K562 (cell line): ENCODE results near the gene GFAP. TPM values are rescaled to one million over a fixed set of nuclear protein-coding genes. Genes with fewer than 3 reads are reported as not detected.

ENCODE experiments used
- ATF6 ChIP-seq: sonication (generic); formaldehyde crosslinking; IDR thresholded peaks from 2 replicates; pipeline ENCODE4 v1.4.0; 2020; ENCODE audit warnings: mild to moderate bottlenecking, missing genetic modification reagents
- CTCF ChIP-seq, 3 experiments: IDR thresholded peaks in 2 of 3; conservative IDR thresholded peaks in 1 of 3; 2 replicates each; pipeline ENCODE4 v1.5.1; 2011 to 2012; ENCODE audit warnings: low read length in 3 of 3, mild to moderate bottlenecking in 3 of 3, control low read depth in 2 of 3, improper control_type of control experiment in 1 of 3, inconsistent platforms in 1 of 3, low read depth in 1 of 3, mixed read lengths in 1 of 3, moderate library complexity in 1 of 3; ENCODE audit not compliant: insufficient read depth in 2 of 3
- DEAF1 ChIP-seq: fragments of 450-650 bp; formaldehyde crosslinking; IDR thresholded peaks from 2 replicates; pipeline ENCODE4 v1.4.0; 2020; ENCODE audit warnings: mild to moderate bottlenecking, moderate library complexity
- MTA1 ChIP-seq: fragments of 450-650 bp; IDR thresholded peaks from 2 replicates; pipeline ENCODE4 v1.6.1; 2017; ENCODE audit warnings: borderline replicate concordance
- RBM25 ChIP-seq: fragments of 200-400 bp; formaldehyde crosslinking; IDR thresholded peaks from 2 replicates; pipeline ENCODE4 v1.6.1; 2018; ENCODE audit warnings: low read length, low read depth, moderate library complexity; ENCODE audit not compliant: severe bottlenecking
- SAFB2 ChIP-seq: fragments of 200-400 bp; formaldehyde crosslinking; IDR thresholded peaks from 2 replicates; pipeline ENCODE4 v1.6.1; 2018; ENCODE audit warnings: borderline replicate concordance, low read length, low read depth, moderate library complexity; ENCODE audit not compliant: severe bottlenecking
- SMARCA5 ChIP-seq: fragments of 450-650 bp; IDR thresholded peaks from 2 replicates; pipeline ENCODE4 v1.6.1; 2016
- SPI1 ChIP-seq: IDR thresholded peaks from 2 replicates; pipeline ENCODE4 v1.6.1; 2011; ENCODE audit warnings: low read depth, low read length, control low read depth, borderline replicate concordance
- STAG1 ChIP-seq: sonication (generic); formaldehyde crosslinking; IDR thresholded peaks from 2 replicates; pipeline ENCODE4 v1.5.0; 2020; ENCODE audit warnings: missing genetic modification reagents, borderline replicate concordance
- STAT5A ChIP-seq: IDR thresholded peaks from 2 replicates; pipeline ENCODE4 v1.6.1; 2012; ENCODE audit warnings: low read length, inconsistent platforms, borderline replicate concordance
- TFAP4 ChIP-seq: sonication (generic); formaldehyde crosslinking; IDR thresholded peaks from 2 replicates; pipeline ENCODE4 v1.8.0; 2022; ENCODE audit warnings: missing genetic modification reagents, mild to moderate bottlenecking, moderate library complexity, borderline replicate concordance
- U2AF1 ChIP-seq: fragments of 200-400 bp; formaldehyde crosslinking; optimal IDR thresholded peaks from 2 replicates; pipeline ENCODE3; 2017; ENCODE audit warnings: mild to moderate bottlenecking, low read depth, low read length, moderate library complexity
- VEZF1 ChIP-seq: fragments of 200-800 bp; sonication (Bioruptor generic); IDR thresholded peaks from 2 replicates; pipeline ENCODE4 v1.6.1; 2017; ENCODE audit warnings: missing genetic modification characterization, missing compliant biosample characterization
- ZNF263 ChIP-seq: sonication (generic); formaldehyde crosslinking; IDR thresholded peaks from 2 replicates; pipeline ENCODE4 v1.8.0; 2022; ENCODE audit warnings: mild to moderate bottlenecking, missing genetic modification reagents, borderline replicate concordance
- ZNF398 ChIP-seq: fragments of 250-450 bp; sonication (Bioruptor Pico); IDR thresholded peaks from 2 replicates; pipeline ENCODE4 v1.8.0; 2021; ENCODE audit warnings: moderate library complexity, mild to moderate bottlenecking, inconsistent platforms
- polyA plus RNA-seq, 8 experiments: library from polyadenylated mRNA; depleted of rRNA in 4 of 8; stranded (reverse) in 5 of 8; unstranded in 3 of 8; fragments of >200 nt; fragmentation: Nextera tagmentation in 2 of 8; fragmentation: Illumina TruSeq in 1 of 8; extraction: Ambion mirVana in 2 of 8; extraction: Trizol in 1 of 8; gene quantifications; 2 replicates each; pipeline versions ENCODE4 v1.2.1 to v1.2.3, GENCODE V29; 2011 to 2014; ENCODE audit warnings: inconsistent platforms in 1 of 8, missing spikeins in 1 of 8
- total RNA-seq, 7 experiments: library from RNA; depleted of rRNA in 6 of 7; stranded (reverse); fragments of >200 nt in 6 of 7; fragmentation: Illumina TruSeq in 2 of 7; extraction: Trizol in 2 of 7; gene quantifications; 2 replicates each; pipeline versions ENCODE4 v1.2.1 to v1.2.3, GENCODE V29; 2011 to 2021; ENCODE audit warnings: low replicate concordance in 1 of 7

The GFAP gene
- total and polyA plus RNA-seq, 9 of the 15 experiments (the other 6 are each of a cell fraction or from before 2014, with no cell fraction given), result 0.07 to 1.4 (median 0.60) TPM; not detected in 1

GRCh38 chr17:44919885-44920564 lies 4.7 kb upstream of the GFAP start (continued):
- TF ChIP-seq DEAF1 (CRISPR knock-in tag) (peak; percentile 58; the same call in 1 of the 2 replicates), U2AF1 (no peak), MTA1 (no peak), SPI1 (0 out of 2 replicates have a peak, but pooled peaks have one; percentile 39), TFAP4 (CRISPR knock-in tag) (peak; percentile 92), RBM25 (peak; percentile 91), CTCF (IDR thresholded peaks at IDR 0.05 in 2 of 3, conservative IDR thresholded peaks at IDR 0.05 in 1 of 3; ENCODE audit: insufficient read depth in 2 of 3, low read depth in 1 of 3, low read length in 3 of 3) (peak; percentile 93 to 95 (median 93)), ZNF263 (CRISPR knock-in tag) (peak; percentile 67; the same call in 1 of the 2 replicates), STAT5A (no peak), STAG1 (CRISPR knock-in tag) (peak; percentile 79), ZNF398 (CRISPR knock-in tag) (no peak), SMARCA5 (0 out of 2 replicates have a peak, but pooled peaks have one; percentile 20), ATF6 (CRISPR knock-in tag) (no peak), VEZF1 (CRISPR knock-in tag) (no peak), SAFB2 (no peak)
